ENCODE measurements around the gene PSAP. TPM values are rescaled to one million over a fixed set of nuclear protein-coding genes. Genes with fewer than 3 reads are reported as not detected.

PSAP gene
- total and polyA plus RNA-seq, 4 donors: 496 to 1,828 (median 1,097) TPM

DNA sequence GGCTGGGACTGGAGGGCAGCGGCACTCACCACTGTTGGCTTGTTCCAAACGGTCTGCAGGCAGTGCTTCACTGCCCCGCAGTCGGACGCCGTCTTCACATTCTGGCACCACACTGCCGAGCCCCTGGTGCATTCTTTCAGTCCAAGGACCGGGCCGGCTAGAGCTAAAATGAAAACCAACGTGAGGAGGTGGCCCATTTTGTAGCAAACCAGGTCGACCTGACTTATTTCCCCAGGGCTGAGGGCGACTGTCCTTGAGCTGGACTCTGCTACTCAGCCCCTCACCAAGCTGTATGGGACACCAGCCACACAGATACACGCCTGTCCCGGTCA lies 16.7 kb downstream of the PSAP start:
- WGBS, 2 donors: 96 to 97% methylated on average over 14 of the region's 14 CpGs
- H3K27me3 ChIP-seq (ENCODE audit: control insufficient read depth in 3 of 3, insufficient read depth in 3 of 3, low read length in 2 of 3): no peaks in the 10 kb centered on the region
- DNase-seq: no peak
- no peaks in the 10 kb centered on the region for H3K9me3 ChIP-seq (ENCODE audit: control insufficient read depth in 4 of 4, insufficient read depth in 3 of 4, low read length in 3 of 4)
- H3K27ac ChIP-seq (ENCODE audit: low read depth in 1 of 2, low read length in 1 of 2): no peak overlapping the region
- no peak overlapping the region for H3K4me3 ChIP-seq
- no peak overlapping the region for H3K9ac ChIP-seq (ENCODE audit: insufficient read depth in 1 of 2, low read length in 2 of 2)
- TF ChIP-seq, protein P1, sequence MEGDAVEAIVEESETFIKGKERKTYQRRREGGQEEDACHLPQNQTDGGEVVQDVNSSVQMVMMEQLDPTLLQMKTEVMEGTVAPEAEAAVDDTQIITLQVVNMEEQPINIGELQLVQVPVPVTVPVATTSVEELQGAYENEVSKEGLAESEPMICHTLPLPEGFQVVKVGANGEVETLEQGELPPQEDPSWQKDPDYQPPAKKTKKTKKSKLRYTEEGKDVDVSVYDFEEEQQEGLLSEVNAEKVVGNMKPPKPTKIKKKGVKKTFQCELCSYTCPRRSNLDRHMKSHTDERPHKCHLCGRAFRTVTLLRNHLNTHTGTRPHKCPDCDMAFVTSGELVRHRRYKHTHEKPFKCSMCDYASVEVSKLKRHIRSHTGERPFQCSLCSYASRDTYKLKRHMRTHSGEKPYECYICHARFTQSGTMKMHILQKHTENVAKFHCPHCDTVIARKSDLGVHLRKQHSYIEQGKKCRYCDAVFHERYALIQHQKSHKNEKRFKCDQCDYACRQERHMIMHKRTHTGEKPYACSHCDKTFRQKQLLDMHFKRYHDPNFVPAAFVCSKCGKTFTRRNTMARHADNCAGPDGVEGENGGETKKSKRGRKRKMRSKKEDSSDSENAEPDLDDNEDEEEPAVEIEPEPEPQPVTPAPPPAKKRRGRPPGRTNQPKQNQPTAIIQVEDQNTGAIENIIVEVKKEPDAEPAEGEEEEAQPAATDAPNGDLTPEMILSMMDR (IDR thresholded peaks at IDR 0.05; ENCODE audit: control extremely low read depth, extremely low read depth): no peak
- H3K4me1 ChIP-seq (ENCODE audit: control insufficient read depth in 5 of 5, insufficient read depth in 5 of 5, low read length in 5 of 5): peaks cover 0 to 28% (median 10%) of the 10 kb centered on the region in 5 donors
- no peak for ATAC-seq (ENCODE audit: insufficient read depth, low FRiP score)
- H3K36me3 ChIP-seq (ENCODE audit: control insufficient read depth in 4 of 4, insufficient read depth in 4 of 4, low read length in 4 of 4): peaks cover 11 to 29% (median 26%) of the 10 kb centered on the region in 4 donors

DNA sequence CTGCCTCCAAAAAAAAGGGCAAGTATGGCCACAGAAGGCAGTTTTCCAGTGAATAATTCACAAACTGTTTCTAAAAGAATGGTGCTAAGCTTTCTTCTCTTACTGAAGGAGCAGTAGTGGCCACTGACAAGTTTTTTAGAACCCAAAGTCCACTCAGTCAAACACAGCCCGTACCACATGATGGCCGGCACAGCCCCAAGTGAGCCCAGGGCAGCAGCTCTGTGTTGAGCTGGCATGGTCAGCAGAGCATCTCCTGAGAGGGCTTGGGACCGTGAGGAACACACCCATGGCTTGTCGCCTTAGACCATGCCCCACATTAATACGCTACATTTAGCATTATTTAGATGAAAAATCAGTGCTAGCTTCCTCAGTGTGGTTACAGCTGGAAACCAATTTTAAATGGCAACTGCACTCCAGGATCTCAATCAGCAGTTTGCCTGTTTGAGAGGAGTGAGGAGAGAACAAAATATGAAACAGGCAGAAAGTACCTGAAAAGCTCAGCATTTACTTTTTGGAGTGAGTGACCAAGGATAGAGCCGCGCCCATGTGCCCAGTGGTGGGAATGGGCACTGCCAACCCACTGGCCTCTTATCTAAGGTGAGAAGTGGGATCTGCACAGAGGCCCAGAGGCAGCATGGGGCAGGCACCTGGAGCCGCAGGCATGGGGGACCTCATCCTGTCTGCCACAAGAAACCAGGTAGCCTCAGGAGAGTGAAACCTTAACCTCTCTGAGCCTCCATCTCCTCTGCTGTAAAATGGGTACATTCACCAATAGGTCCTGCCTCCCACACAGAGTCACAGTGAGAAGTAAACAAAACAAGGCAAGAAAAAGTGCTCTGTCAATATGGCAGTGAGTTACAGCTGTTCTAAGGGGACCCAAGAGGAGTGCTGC lies 17.4 kb downstream of the PSAP start:
- Histone ChIP-seq H3K36me3 (ENCODE audit: control insufficient read depth in 4 of 4, insufficient read depth in 4 of 4, low read length in 4 of 4) (peaks cover 16 to 33% (median 28%) of the 10 kb centered on the region in 4 donors), H3K9me3 (ENCODE audit: control insufficient read depth in 4 of 4, insufficient read depth in 3 of 4, low read length in 3 of 4) (no peaks in the 10 kb centered on the region), H3K4me3 (no peak overlapping the region), H3K27me3 (ENCODE audit: control insufficient read depth in 3 of 3, insufficient read depth in 3 of 3, low read length in 2 of 3) (no peaks in the 10 kb centered on the region), H3K9ac (ENCODE audit: insufficient read depth in 1 of 2, low read length in 2 of 2) (no peak overlapping the region), H3K4me1 (ENCODE audit: control insufficient read depth in 5 of 5, insufficient read depth in 5 of 5, low read length in 5 of 5) (peaks cover 0 to 25% (median 10%) of the 10 kb centered on the region in 5 donors), H3K27ac (ENCODE audit: low read depth in 1 of 2, low read length in 1 of 2) (no peak overlapping the region)
- DNase-seq (no peak), ATAC-seq (ENCODE audit: insufficient read depth, low FRiP score) (no peak)
- TF ChIP-seq, protein P1 (IDR thresholded peaks at IDR 0.05; ENCODE audit: control extremely low read depth, extremely low read depth): no peak
- WGBS, 2 donors: 94 to 98% methylated on average over 8 of the region's 8 CpGs

DNA sequence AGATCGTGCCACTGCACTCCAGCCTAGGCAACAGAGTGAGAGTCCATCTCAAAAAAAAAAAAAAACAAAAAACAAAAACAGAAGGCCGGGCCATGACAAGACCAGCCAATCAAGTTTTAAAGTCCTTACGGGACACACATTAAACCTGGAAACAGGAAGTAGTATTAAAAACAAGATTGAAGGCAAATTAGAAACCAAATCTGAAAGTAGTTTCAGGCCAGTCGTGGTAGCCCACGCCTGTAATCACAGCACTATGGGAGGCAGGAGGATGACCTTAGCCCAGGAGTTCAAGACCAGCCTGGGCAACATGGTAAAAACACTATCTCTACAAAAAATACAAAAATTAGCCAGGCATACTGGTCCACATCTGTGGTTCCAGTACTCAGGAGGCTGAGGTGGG lies 18.1 kb downstream of the PSAP start:
- WGBS, 2 donors: 73 to 80% methylated on average over 5 of the region's 5 CpGs
- TF ChIP-seq, protein P1 (IDR thresholded peaks at IDR 0.05; ENCODE audit: control extremely low read depth, extremely low read depth): no peak
- no peak for ATAC-seq (ENCODE audit: insufficient read depth, low FRiP score)
- no peaks in the 10 kb centered on the region for H3K9me3 ChIP-seq (ENCODE audit: control insufficient read depth in 4 of 4, insufficient read depth in 3 of 4, low read length in 3 of 4)
- peaks cover 23 to 39% (median 29%) of the 10 kb centered on the region in 4 donors for H3K36me3 ChIP-seq (ENCODE audit: control insufficient read depth in 4 of 4, insufficient read depth in 4 of 4, low read length in 4 of 4)
- H3K4me3 ChIP-seq: no peak overlapping the region
- peaks cover 0 to 22% (median 10%) of the 10 kb centered on the region in 5 donors for H3K4me1 ChIP-seq (ENCODE audit: control insufficient read depth in 5 of 5, insufficient read depth in 5 of 5, low read length in 5 of 5)
- H3K9ac ChIP-seq (ENCODE audit: insufficient read depth in 1 of 2, low read length in 2 of 2): no peak overlapping the region
- H3K27me3 ChIP-seq (ENCODE audit: control insufficient read depth in 3 of 3, insufficient read depth in 3 of 3, low read length in 2 of 3): no peaks in the 10 kb centered on the region
- DNase-seq: no peak
- no peak overlapping the region for H3K27ac ChIP-seq (ENCODE audit: low read depth in 1 of 2, low read length in 1 of 2)
